WTC11 (cell line): ENCODE results near the gene C5orf24. TPM values are rescaled to one million over a fixed set of nuclear protein-coding genes. Genes with fewer than 3 reads are reported as not detected.

Experiments used
- ATAC-seq: fragments of 200-7000 bp; cut with Tn5 transposase; 2 replicates; pipeline ENCODE4 v1.10.0; 2021; ENCODE audit warnings: mild to moderate bottlenecking, moderate library complexity
- CTCF ChIA-PET: fragments of 300-600 bp; sonication (Branson Sonifier 250); formaldehyde crosslinking; loops from one replicate; lab custom pipeline; 2021; ENCODE audit warnings: antibody characterized with exemption; lab: Charles Lee
- POLR2A ChIA-PET: fragments of 350-600 bp; sonication (Branson Sonifier 250); formaldehyde crosslinking; loops from one replicate; lab custom pipeline; 2021; ENCODE audit warnings: antibody characterized with exemption; lab: Charles Lee
- DNase-seq: peaks from one replicate; pipeline ENCODE4 v3.0.0; 2021; ENCODE audit warnings: low spot score
- H3K27ac Mint-ChIP-seq: 2 replicates; pipeline ENCODE4 v1.8.0; 2021; ENCODE audit warnings: mixed read lengths
- H3K27me3 Mint-ChIP-seq: 2 replicates; pipeline ENCODE4 v1.8.0; 2021; ENCODE audit warnings: low read depth, mild to moderate bottlenecking, moderate library complexity, mixed read lengths
- H3K36me3 Mint-ChIP-seq: 2 replicates; pipeline ENCODE4 v1.8.0; 2021; ENCODE audit warnings: mixed read lengths
- H3K4me1 Mint-ChIP-seq: 2 replicates; pipeline ENCODE4 v1.8.0; 2022; ENCODE audit warnings: mixed read lengths
- H3K4me3 Mint-ChIP-seq: 2 replicates; pipeline ENCODE4 v1.8.0; 2021; ENCODE audit warnings: mild to moderate bottlenecking, moderate library complexity, mixed read lengths
- H3K9me3 Mint-ChIP-seq: 2 replicates; pipeline ENCODE4 v1.8.0; 2021; ENCODE audit warnings: mixed read lengths
- ATF3 ChIP-seq: sonication (generic); formaldehyde crosslinking; conservative IDR thresholded peaks from 2 replicates; pipeline ENCODE4 v1.8.1; 2022; ENCODE audit warnings: mild to moderate bottlenecking, missing genetic modification reagents
- E2F1 ChIP-seq: sonication (generic); formaldehyde crosslinking; IDR thresholded peaks from 2 replicates; pipeline ENCODE4 v1.8.0; 2022; ENCODE audit warnings: mild to moderate bottlenecking, missing genetic modification reagents
- E2F4 ChIP-seq: sonication (generic); formaldehyde crosslinking; IDR thresholded peaks from 2 replicates; pipeline ENCODE4 v1.8.1; 2022; ENCODE audit warnings: low read depth, mild to moderate bottlenecking, moderate library complexity, missing genetic modification reagents, borderline replicate concordance
- ERG ChIP-seq: fragments of 250-450 bp; sonication (Bioruptor Pico); IDR thresholded peaks from 2 replicates; pipeline ENCODE4 v1.8.0; 2021; ENCODE audit warnings: mild to moderate bottlenecking
- FOXK1 ChIP-seq: sonication (generic); formaldehyde crosslinking; IDR thresholded peaks from 2 replicates; pipeline ENCODE4 v1.8.0; 2022; ENCODE audit warnings: mild to moderate bottlenecking, moderate library complexity, missing genetic modification reagents
- FOXP1 ChIP-seq: sonication (generic); formaldehyde crosslinking; IDR thresholded peaks from 2 replicates; pipeline ENCODE4 v1.8.0; 2022; ENCODE audit warnings: missing genetic modification reagents, mild to moderate bottlenecking, moderate library complexity, borderline replicate concordance
- IRF2 ChIP-seq: sonication (generic); formaldehyde crosslinking; IDR thresholded peaks from 2 replicates; pipeline ENCODE4 v1.8.0; 2022; ENCODE audit warnings: low read depth, missing genetic modification reagents, borderline replicate concordance
- JUN ChIP-seq: sonication (generic); formaldehyde crosslinking; IDR thresholded peaks from 2 replicates; pipeline ENCODE4 v1.8.0; 2023; ENCODE audit warnings: mild to moderate bottlenecking, missing genetic modification reagents
- MLX ChIP-seq: sonication (generic); formaldehyde crosslinking; IDR thresholded peaks from 2 replicates; pipeline ENCODE4 v1.8.1; 2023; ENCODE audit warnings: mild to moderate bottlenecking, missing genetic modification reagents, moderate library complexity
- NFATC4 ChIP-seq: fragments of 250-450 bp; sonication (Bioruptor Pico); IDR thresholded peaks from 2 replicates; pipeline ENCODE4 v1.9.0; 2021; ENCODE audit warnings: mild to moderate bottlenecking
- RORB ChIP-seq: fragments of 250-450 bp; sonication (Bioruptor Pico); IDR thresholded peaks from 2 replicates; pipeline ENCODE4 v1.9.0; 2021; ENCODE audit warnings: mild to moderate bottlenecking
- SOX15 ChIP-seq: fragments of 250-450 bp; sonication (Bioruptor Pico); IDR thresholded peaks from 2 replicates; pipeline ENCODE4 v1.9.0; 2021; ENCODE audit warnings: mild to moderate bottlenecking
- STAT6 ChIP-seq: sonication (generic); formaldehyde crosslinking; conservative IDR thresholded peaks from 2 replicates; pipeline ENCODE4 v1.8.1; 2023; ENCODE audit warnings: mild to moderate bottlenecking, low read depth, missing genetic modification reagents, moderate library complexity
- TEAD1 ChIP-seq: sonication (generic); formaldehyde crosslinking; IDR thresholded peaks from 2 replicates; pipeline ENCODE4 v1.8.0; 2022; ENCODE audit warnings: mild to moderate bottlenecking, missing genetic modification reagents
- TEAD4 ChIP-seq: sonication (generic); formaldehyde crosslinking; IDR thresholded peaks from 2 replicates; pipeline ENCODE4 v1.8.0; 2022; ENCODE audit warnings: mild to moderate bottlenecking, missing genetic modification reagents
- ZNF317 ChIP-seq: sonication (generic); formaldehyde crosslinking; IDR thresholded peaks from 2 replicates; pipeline ENCODE4 v1.8.1; 2023; ENCODE audit warnings: low read depth, mild to moderate bottlenecking, moderate library complexity, missing genetic modification reagents, borderline replicate concordance
- ZNF423 ChIP-seq: fragments of 250-450 bp; sonication (Bioruptor Pico); IDR thresholded peaks from 2 replicates; pipeline ENCODE4 v2.1.2; 2022; ENCODE audit warnings: mild to moderate bottlenecking, moderate library complexity
- ZNF512 ChIP-seq: sonication (generic); formaldehyde crosslinking; IDR thresholded peaks from 2 replicates; pipeline ENCODE4 v1.8.1; 2022; ENCODE audit warnings: missing genetic modification reagents, borderline replicate concordance
- total RNA-seq: library from RNA; stranded (reverse); gene quantifications from 3 replicates; pipeline ENCODE4 v1.2.3, GENCODE V29; 2021

Gene C5orf24
- total RNA-seq, 1 experiment from 2014 or later, result 15.7 TPM

- ATAC-seq, result no peak
- Mint-ChIP-seq H3K36me3 (no peaks in the 10 kb centered on the region), H3K27ac (no peak overlapping the region), H3K4me1 (no peaks in the 10 kb centered on the region), H3K27me3 (no peaks in the 10 kb centered on the region), H3K9me3 (no peaks in the 10 kb centered on the region), H3K4me3 (no peak overlapping the region)
- TF ChIP-seq RORB (CRISPR knock-in tag) (no peak), IRF2 (CRISPR knock-in tag) (no peak), FOXK1 (CRISPR knock-in tag) (no peak), TEAD4 (no peak), ZNF512 (CRISPR knock-in tag) (no peak), FOXP1 (CRISPR knock-in tag) (no peak), ZNF423 (CRISPR knock-in tag) (no peak), JUN (no peak)
- ChIA-PET CTCF (interaction anchor here (1.5 kb wide), 1 partner anchor 40 kb away, joined by 4 read pairs; the partner anchor contains the start of gene PCBD2), POLR2A (no interaction called here)
- no peak for DNase-seq
Measured at GRCh38 chr5:134864707-134865106, 18.9 kb downstream of the C5orf24 start.

- CTCF ChIA-PET, result interaction anchor here (0.5 to 3.2 kb wide), 3 partner anchors 32 to 346 kb away, joined by 3 to 30 read pairs (median 9); partner anchors contain the start of gene PCBD2
- H3K9me3 Mint-ChIP-seq, result no peaks in the 10 kb centered on the region
- no peaks in the 10 kb centered on the region for H3K36me3 Mint-ChIP-seq
- H3K4me3 Mint-ChIP-seq, result peak overlapping the region; percentile 29
- peaks cover 15% of the 10 kb centered on the region for H3K4me1 Mint-ChIP-seq
- H3K27me3 Mint-ChIP-seq, result no peaks in the 10 kb centered on the region; the same call in 1 of the 2 replicates
- DNase-seq (no peak), ATAC-seq (peak; percentile 11; the same call in 1 of the 2 replicates)
- TF ChIP-seq TEAD4 (no peak), ATF3 (CRISPR knock-in tag) (no peak), E2F1 (no peak), ZNF317 (CRISPR knock-in tag) (no peak), MLX (no peak), E2F4 (CRISPR knock-in tag) (no peak), SOX15 (no peak)
- POLR2A ChIA-PET, result interaction anchor here (0.7 to 2.2 kb wide), 5 partner anchors 11 to 135 kb away, joined by 3 to 20 read pairs (median 4); partner anchors contain the start of genes C5orf24, CAMLG and PCBD2
- H3K27ac Mint-ChIP-seq, result peak overlapping the region; percentile 32
Measured at GRCh38 chr5:134873494-134873893, 27.7 kb downstream of the C5orf24 start.

- POLR2A ChIA-PET, result interaction anchor here (0.6 to 2.2 kb wide), 6 partner anchors 12 to 207 kb away, joined by 3 to 20 read pairs (median 4); partner anchors contain the start of genes C5orf24, CAMLG and PCBD2
- ATAC-seq (peak; percentile 89), DNase-seq (peak; percentile 87)
- Mint-ChIP-seq H3K9me3 (no peaks in the 10 kb centered on the region), H3K27me3 (no peaks in the 10 kb centered on the region; the same call in 1 of the 2 replicates), H3K4me1 (peaks cover 15% of the 10 kb centered on the region), H3K36me3 (no peaks in the 10 kb centered on the region), H3K27ac (peak within 1 kb of the TSS; percentile 53), H3K4me3 (peak within 1 kb of the TSS; percentile 88)
- CTCF ChIA-PET, result interaction anchor here (2.6 to 3.2 kb wide), 2 partner anchors 31 to 43 kb away, joined by 9 to 30 read pairs; partner anchors contain the start of gene PCBD2
- TF ChIP-seq TEAD1, result peak; percentile 79; the same call in 1 of the 2 replicates
- TF ChIP-seq NFATC4 (CRISPR knock-in tag), result no peak
- TF ChIP-seq ERG (CRISPR knock-in tag), result no peak
- no peak for TF ChIP-seq STAT6 (CRISPR knock-in tag)
- TF ChIP-seq SOX15, result no peak
Measured at GRCh38 chr5:134873987-134874830, 28.4 kb downstream of the C5orf24 start, which contains the start of gene TXNDC15. TXNDC15 (plus strand) TSS chr5:134874371; CDS start chr5:134874428, 57 bp downstream.
